Activated CD4-positive, alpha-beta T cell treated with anti-CD3 and anti-CD28 coated beads, Interleukin-2, amount 50 U/mL, for 1 hour (primary cell): ENCODE measurements around the gene PRKCH.
"Not testable (repeated sequence)": the region's sequence is repeated elsewhere in the genome, so short reads cannot be mapped to it uniquely, and the experiment has no call there.

Experiments
- DNase-seq: peaks from one replicate; pipeline ENCODE4 v3.0.0-alpha.2; 2020

The PRKCH gene

GRCh38 chr14:61315313-61315712, 6.1 kb upstream of the PRKCH start:
- DNase-seq: no peak

DNA sequence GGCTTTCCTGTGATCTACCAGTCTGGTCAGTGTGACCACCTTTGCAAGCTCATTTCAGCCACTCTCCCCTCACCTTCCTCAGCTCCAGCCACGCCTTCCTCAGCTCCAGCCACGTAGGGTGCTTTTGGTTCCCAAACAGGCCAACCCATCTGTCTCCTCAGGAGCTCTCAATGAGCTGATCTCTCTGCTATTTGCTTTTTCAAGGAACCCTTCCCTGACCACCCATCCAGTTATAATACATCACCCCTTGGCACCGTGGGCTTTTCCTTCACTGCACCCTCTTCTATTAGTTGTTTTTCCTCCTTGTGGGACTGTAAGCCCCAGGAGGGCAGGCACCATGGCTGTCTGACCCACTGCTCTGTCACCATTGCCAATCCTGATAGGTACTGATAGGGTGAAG, 2.3 kb upstream of the PRKCH start:
- no peak for DNase-seq

DNA sequence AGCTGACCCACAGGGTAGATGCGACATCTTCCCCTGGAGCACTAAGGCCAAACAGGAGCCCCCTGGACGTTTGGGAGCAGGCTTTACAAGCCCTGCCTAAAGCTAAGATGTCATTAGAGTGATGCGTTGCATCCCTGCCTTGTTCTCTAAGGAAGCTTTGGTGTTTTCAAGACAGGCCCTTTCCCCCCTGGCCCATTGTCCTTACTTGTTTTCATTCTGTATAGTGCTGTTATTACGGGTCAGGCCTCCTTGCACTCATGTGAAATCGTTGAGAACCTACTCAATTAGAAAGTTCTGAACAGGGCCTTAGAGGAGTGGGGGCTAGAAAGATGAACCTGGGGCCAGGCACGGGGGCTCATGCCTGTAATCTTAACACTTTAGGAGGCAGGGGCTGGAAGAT, 1.7 kb upstream of the PRKCH start:
- no peak for DNase-seq

DNA sequence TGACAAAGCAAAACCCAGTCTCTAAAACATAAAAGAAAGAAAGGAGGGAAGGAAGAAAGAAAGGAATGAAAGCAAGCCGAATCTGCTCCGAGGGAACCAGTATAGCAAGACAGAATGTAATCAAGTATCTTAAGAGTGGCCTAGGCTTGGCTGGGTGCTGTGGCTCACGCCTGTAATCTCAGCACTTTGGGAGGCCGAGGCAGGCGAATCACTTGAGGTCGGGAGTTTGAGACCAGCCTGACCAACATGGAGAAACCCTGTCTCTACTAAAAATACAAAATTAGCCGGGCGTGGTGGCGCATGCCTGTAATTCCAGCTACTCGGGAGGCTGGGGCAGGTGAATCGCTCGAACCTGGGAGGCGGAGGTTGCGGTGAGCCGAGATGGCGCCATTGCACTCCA, 1.2 kb upstream of the PRKCH start:
- not testable (repeated sequence) for DNase-seq

DNA sequence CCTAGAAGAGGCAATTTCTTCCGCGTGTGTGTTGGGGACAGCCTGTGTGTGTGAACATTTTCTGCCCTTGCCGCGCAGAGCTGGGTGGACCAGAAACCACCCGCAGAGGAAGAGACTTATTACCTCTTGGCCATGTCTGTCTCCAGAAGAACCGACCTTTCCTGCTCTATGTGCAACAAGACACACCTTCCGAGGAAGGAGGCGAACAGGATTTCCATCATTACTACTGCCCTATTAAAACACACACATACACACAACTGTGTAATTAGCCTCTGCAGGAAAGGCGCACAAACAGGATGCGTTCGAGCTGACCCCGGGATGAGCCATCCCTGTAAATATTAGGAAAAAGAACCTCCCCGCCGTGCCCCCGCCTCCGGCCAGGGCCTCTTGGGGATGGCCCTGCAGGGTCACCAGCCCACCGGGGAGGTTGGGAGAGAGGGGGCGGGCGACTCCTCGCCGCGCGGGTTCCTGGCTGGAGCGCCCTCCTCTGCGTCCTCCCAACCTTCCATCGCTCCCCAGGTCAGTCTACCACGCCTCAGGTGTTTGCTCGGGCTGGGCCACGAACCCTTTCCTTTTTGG, 484 bp upstream of the PRKCH start:
- DNase-seq: no peak

DNA sequence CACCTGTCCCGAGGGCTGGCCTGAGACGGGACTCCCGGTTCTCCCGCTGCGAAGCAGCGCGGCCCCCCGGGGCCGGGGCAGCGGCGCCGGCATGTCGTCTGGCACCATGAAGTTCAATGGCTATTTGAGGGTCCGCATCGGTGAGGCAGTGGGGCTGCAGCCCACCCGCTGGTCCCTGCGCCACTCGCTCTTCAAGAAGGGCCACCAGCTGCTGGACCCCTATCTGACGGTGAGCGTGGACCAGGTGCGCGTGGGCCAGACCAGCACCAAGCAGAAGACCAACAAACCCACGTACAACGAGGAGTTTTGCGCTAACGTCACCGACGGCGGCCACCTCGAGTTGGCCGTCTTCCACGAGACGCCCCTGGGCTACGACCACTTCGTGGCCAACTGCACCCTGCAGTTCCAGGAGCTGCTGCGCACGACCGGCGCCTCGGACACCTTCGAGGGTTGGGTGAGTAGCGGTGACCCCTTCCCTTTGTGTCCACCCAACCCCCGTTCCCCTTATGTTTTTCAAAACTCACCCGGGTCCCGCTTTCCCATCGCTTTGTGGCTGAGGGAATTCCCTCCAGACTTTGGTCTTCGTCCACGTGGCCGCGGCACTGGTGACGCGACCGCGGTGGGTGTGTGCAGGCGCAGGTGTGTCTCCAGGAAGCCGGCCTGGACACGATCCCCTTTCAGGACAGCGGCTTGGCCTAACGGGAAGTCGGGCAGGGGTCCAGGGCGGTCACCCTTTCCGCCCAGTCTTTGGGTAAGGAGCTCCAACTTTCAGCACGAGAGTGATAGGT, 826 bp downstream of the PRKCH start:
- peak; percentile 45 for DNase-seq

GRCh38 chr14:61322799-61323290, 1.5 kb downstream of the PRKCH start:
- DNase-seq: peak; percentile 55

DNA sequence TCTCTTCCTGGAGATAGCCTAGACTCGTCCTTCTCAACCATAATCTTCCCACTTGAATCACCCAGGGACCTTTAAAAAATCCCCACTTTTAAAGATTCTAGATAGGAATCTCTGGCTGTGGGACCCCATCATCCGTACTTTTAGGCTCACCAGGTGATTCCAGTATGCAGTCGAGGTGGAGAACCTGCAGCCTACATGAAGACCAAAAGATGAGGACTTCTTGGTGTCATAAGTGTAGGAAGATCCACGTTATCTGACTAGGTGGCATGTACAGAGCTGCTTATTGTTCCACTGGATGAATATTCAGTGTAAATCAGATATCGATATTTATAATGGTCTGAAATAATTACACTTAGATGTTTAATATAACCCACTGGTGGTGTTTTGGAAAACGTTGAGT, 2.6 kb downstream of the PRKCH start:
- no peak for DNase-seq

- DNase-seq: no peak
Measured at GRCh38 chr14:61325166-61325565, 3.8 kb downstream of the PRKCH start.

- DNase-seq: no peak
Measured at GRCh38 chr14:61326146-61326545, 4.8 kb downstream of the PRKCH start.

- no peak for DNase-seq
Measured at GRCh38 chr14:61326847-61327246, 5.5 kb downstream of the PRKCH start.

DNA sequence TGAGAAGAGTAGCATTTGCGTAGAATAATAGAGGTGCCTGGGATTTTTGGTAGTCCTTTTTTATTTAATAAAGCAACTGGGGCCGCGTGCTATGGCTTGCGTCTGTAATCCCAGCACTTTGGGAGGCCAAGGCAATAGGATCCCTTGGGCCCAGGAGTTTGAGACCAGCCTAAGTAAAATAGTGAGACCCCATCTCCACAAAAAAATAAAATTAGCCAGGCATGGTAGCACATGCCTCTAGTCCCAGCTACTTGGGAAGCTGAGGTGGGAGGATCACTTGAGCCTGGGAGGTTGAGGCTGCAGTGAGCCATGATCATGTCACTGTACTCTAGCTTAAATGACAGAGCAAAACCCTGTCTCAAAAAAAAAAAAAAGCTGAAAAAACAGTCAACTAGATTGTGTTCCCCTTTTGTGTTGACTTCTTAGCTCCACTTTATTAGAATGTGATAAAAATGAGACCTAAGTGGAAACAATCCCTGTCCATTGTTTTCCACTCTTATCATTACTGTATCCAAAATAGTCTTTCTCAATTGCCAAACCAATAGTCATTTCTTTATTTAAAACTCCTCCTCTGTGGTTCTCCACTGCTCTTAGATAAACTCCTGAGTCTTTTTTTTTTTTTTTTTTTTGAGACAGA, 7.4 kb downstream of the PRKCH start:
- DNase-seq: no peak

GRCh38 chr14:61329478-61330051, 8.2 kb downstream of the PRKCH start:
- no peak for DNase-seq

- DNase-seq: no peak
Measured at GRCh38 chr14:61330511-61330910, 9.1 kb downstream of the PRKCH start.

GRCh38 chr14:61331992-61332657, 10.7 kb downstream of the PRKCH start:
- DNase-seq: no peak

GRCh38 chr14:61332658-61333029, 11.3 kb downstream of the PRKCH start:
- DNase-seq: no peak

DNA sequence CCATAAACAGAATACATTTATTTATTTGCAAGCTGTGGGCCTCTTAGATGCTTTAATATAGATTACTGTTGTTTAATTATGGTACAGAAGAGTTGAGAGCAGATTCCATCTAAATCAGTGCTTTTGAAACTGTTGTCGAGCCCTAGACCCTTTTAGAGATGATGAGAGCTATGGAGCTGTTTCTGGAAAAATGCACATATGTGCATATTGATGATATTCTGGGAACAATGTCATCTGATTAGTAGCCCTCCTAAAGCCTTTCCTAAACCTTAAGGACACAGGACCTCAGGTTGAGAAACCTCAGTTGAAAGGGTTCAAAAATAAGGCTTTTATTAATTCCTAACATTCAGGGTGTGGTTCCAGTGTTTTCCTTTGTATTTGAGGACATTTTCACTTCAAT, 11.7 kb downstream of the PRKCH start:
- no peak for DNase-seq

- peak; percentile 44 for DNase-seq
Measured at GRCh38 chr14:61334197-61334701, 12.9 kb downstream of the PRKCH start.

DNA sequence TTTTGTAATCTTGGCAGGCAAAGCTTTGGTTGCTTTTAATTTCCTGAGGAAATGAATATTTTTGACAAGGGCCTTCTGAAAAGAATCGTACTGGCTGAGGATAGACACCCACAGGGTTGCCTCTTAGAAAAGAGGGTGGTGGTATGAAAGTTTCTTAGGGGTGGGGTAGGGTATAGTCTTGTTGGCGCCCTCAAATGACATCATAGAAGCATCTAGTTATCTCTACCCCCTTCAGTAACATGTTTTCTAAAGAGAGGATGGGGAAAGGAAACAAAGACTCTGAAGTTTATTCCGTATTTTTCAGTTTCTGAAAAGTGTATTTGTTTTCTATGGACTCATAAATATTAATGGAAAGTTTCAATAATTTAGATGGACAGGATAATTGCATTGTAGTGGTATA, 13.7 kb downstream of the PRKCH start:
- no peak for DNase-seq

GRCh38 chr14:61335671-61336275, 14.4 kb downstream of the PRKCH start:
- no peak for DNase-seq

DNA sequence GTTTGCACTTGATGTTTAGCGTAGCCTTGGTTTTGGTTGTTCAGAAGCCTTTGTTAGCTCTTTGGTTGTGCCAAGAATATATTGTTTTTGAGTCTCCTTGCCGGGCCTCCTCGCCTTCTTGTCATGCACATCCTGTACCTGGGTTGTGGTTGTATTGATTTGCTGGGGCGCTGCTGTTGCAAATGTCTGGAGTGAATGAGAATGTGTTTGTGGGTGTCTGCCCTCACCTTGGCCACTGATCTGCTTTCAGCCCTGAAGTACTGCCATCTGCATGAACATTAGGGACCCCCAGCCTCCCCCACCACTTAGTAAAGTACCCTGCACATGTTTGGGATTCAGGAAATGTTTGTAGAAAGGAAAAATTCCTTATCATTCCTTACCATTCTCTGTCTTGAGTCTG, 16.5 kb downstream of the PRKCH start:
- DNase-seq: peak; percentile 75

- no peak for DNase-seq
Measured at GRCh38 chr14:61338457-61338856, 17.1 kb downstream of the PRKCH start.
